ENCODE results near the gene PTPRR.

PTPRR gene

DNA sequence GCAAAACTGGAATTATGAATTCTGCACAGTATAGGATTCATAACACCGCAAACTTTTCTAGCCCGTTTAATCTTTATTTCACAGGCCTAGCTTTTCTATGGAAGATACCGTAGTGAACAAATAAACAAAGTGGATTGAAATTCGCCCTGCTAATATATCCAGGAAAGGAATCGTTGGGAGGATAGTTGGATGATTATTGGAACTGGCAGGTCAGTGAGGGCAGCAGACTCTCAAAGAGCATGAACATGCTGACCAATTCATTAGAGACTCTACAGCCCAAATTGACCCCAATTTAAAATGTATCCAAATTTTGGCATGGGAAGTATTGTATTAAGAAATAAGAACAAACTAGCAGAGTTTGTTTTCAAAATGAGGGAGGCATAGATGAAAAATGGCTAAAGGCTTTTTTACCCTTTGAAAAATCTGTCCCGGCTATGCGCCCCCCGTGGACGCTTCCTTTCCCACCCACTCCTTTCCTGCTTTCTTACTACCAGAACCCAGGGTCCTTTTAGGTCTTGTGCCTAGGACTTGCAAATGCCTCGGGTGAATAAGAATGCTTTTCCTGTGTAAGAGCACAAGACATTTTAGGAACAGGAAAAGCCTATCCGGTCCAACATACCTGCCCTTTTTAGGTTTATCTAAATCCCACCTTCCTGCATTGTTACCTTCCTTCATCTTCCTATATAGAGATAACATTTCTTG lies 198.7 kb downstream of the PTPRR start:
- no peaks in the 10 kb centered on the region for H3K27me3 ChIP-seq (ENCODE audit: low read length)
- H2AFZ ChIP-seq (ENCODE audit: low read depth, low read length, severe bottlenecking): no peak overlapping the region
- H3K36me3 ChIP-seq (ENCODE audit: low read length): no peaks in the 10 kb centered on the region
- no peaks in the 10 kb centered on the region for H3K9me3 ChIP-seq (ENCODE audit: insufficient read depth, low read length)
- no peaks in the 10 kb centered on the region for H3F3A ChIP-seq (ENCODE audit: insufficient read depth)
- no peaks in the 10 kb centered on the region for H3K79me2 ChIP-seq (ENCODE audit: insufficient read depth, low read length)
- no peaks in the 10 kb centered on the region for H3K9me2 ChIP-seq (replicated peaks; ENCODE audit: insufficient read depth, low read length)
- no peak overlapping the region for H3K27ac ChIP-seq (ENCODE audit: low read depth, low read length)
- no peak overlapping the region for H3K4me2 ChIP-seq (ENCODE audit: low read depth, low read length, poor library complexity, severe bottlenecking)
- TF ChIP-seq, protein P1, sequence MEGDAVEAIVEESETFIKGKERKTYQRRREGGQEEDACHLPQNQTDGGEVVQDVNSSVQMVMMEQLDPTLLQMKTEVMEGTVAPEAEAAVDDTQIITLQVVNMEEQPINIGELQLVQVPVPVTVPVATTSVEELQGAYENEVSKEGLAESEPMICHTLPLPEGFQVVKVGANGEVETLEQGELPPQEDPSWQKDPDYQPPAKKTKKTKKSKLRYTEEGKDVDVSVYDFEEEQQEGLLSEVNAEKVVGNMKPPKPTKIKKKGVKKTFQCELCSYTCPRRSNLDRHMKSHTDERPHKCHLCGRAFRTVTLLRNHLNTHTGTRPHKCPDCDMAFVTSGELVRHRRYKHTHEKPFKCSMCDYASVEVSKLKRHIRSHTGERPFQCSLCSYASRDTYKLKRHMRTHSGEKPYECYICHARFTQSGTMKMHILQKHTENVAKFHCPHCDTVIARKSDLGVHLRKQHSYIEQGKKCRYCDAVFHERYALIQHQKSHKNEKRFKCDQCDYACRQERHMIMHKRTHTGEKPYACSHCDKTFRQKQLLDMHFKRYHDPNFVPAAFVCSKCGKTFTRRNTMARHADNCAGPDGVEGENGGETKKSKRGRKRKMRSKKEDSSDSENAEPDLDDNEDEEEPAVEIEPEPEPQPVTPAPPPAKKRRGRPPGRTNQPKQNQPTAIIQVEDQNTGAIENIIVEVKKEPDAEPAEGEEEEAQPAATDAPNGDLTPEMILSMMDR (IDR thresholded peaks at IDR 0.05; ENCODE audit: insufficient read depth, low read length, poor library complexity, severe bottlenecking): no peak
- no peak for TF ChIP-seq EZH2phosphoT487 (conservative IDR thresholded peaks at IDR 0.05; ENCODE audit: low read length)
- H4K20me1 ChIP-seq (ENCODE audit: low read depth, low read length): no peaks in the 10 kb centered on the region
- no peak overlapping the region for H3K4me3 ChIP-seq (ENCODE audit: insufficient read depth, low read length, poor library complexity, severe bottlenecking)
- no peak overlapping the region for H3K9ac ChIP-seq (ENCODE audit: low read length)

DNA sequence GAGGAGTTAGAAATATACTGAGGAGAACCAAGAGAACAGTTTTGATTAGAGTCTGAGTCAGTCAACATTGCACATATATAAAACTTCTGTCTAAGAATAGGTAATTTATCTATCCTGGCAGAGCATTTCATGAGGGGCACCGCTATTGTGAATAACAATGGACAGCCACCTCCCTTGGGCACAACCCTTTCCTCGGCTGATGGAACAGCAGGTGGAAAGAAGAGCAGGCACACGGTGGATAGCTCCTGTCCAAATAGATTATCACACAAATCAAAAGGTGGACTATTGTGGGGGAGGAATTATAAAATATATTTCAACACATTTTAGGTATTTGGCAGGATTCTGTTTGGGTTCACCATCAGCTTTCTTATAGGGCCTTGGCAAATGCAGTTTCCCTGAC lies 199.3 kb downstream of the PTPRR start:
- no peak for TF ChIP-seq EZH2phosphoT487 (conservative IDR thresholded peaks at IDR 0.05; ENCODE audit: low read length)
- TF ChIP-seq, protein P1 (IDR thresholded peaks at IDR 0.05; ENCODE audit: insufficient read depth, low read length, poor library complexity, severe bottlenecking): no peak
- no peaks in the 10 kb centered on the region for H4K20me1 ChIP-seq (ENCODE audit: low read depth, low read length)
- H3K9me3 ChIP-seq (ENCODE audit: insufficient read depth, low read length): no peaks in the 10 kb centered on the region
- no peak overlapping the region for H3K4me3 ChIP-seq (ENCODE audit: insufficient read depth, low read length, poor library complexity, severe bottlenecking)
- no peaks in the 10 kb centered on the region for H3K27me3 ChIP-seq (ENCODE audit: low read length)
- H3K9ac ChIP-seq (ENCODE audit: low read length): no peak overlapping the region
- H3K4me2 ChIP-seq (ENCODE audit: low read depth, low read length, poor library complexity, severe bottlenecking): no peak overlapping the region
- H3K36me3 ChIP-seq (ENCODE audit: low read length): no peaks in the 10 kb centered on the region
- no peaks in the 10 kb centered on the region for H3F3A ChIP-seq (ENCODE audit: insufficient read depth)
- no peak overlapping the region for H2AFZ ChIP-seq (ENCODE audit: low read depth, low read length, severe bottlenecking)
- H3K9me2 ChIP-seq (replicated peaks; ENCODE audit: insufficient read depth, low read length): no peaks in the 10 kb centered on the region
- H3K27ac ChIP-seq (ENCODE audit: low read depth, low read length): no peak overlapping the region
- no peaks in the 10 kb centered on the region for H3K79me2 ChIP-seq (ENCODE audit: insufficient read depth, low read length)

DNA sequence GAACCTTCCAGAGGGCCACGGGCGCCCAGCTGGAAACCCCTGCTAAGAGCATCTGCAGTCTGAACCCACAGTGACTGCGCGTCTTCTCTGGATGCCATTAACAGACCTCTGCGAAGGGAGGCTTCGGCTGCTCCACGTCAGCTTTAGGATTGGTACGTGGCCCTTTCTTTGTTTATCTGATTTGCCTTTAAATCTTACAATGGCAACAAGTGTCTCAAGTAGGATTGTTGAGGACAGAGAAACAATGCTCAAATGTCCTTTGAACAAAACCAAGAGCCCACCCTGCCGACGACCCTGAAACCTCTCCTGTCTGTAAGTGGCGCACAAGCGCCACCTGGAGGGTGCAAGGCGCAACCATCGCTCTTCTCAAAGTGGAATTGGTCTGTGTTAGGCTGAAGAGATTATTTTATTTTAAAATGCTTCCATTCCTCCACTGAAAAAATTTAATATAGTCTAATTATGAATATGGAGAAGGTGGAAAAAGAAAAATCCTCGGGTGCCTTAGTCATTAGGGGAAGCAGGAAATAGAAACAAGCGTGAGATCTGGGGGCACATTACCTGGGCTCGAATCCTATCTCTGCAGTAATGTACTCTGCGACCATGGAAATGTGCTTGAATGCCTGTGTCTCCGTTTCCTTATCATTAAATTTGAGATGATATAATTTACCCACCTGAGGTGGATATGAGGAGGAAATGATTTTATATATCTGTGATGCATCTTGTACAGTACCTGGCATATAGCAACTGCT lies 200.7 kb downstream of the PTPRR start:
- no peak overlapping the region for H3K4me2 ChIP-seq (ENCODE audit: low read depth, low read length, poor library complexity, severe bottlenecking)
- H3K36me3 ChIP-seq (ENCODE audit: low read length): no peaks in the 10 kb centered on the region
- no peaks in the 10 kb centered on the region for H3F3A ChIP-seq (ENCODE audit: insufficient read depth)
- no peaks in the 10 kb centered on the region for H4K20me1 ChIP-seq (ENCODE audit: low read depth, low read length)
- no peaks in the 10 kb centered on the region for H3K9me3 ChIP-seq (ENCODE audit: insufficient read depth, low read length)
- no peaks in the 10 kb centered on the region for H3K9me2 ChIP-seq (replicated peaks; ENCODE audit: insufficient read depth, low read length)
- no peaks in the 10 kb centered on the region for H3K27me3 ChIP-seq (ENCODE audit: low read length)
- no peak for TF ChIP-seq EZH2phosphoT487 (conservative IDR thresholded peaks at IDR 0.05; ENCODE audit: low read length)
- TF ChIP-seq, protein P1 (IDR thresholded peaks at IDR 0.05; ENCODE audit: insufficient read depth, low read length, poor library complexity, severe bottlenecking): peak; percentile 92
- no peak overlapping the region for H3K4me3 ChIP-seq (ENCODE audit: insufficient read depth, low read length, poor library complexity, severe bottlenecking)
- H3K27ac ChIP-seq (ENCODE audit: low read depth, low read length): no peak overlapping the region
- H3K9ac ChIP-seq (ENCODE audit: low read length): no peak overlapping the region
- H2AFZ ChIP-seq (ENCODE audit: low read depth, low read length, severe bottlenecking): no peak overlapping the region
- H3K79me2 ChIP-seq (ENCODE audit: insufficient read depth, low read length): no peaks in the 10 kb centered on the region

Measured in SU-DHL-6 (cell line).